GM12875 (cell line): ENCODE measurements around the gene ANKRD40.

Experiments
- H3K4me3 ChIP-seq: one replicate; pipeline ENCODE4 v1.5.1; 2011; ENCODE audit warnings: low read depth, low read length, control low read depth
- CTCF ChIP-seq: IDR thresholded peaks from 2 replicates; pipeline ENCODE4 v1.5.1; 2011; ENCODE audit warnings: low read depth, mild to moderate bottlenecking, control low read depth, inconsistent platforms, low read length, moderate library complexity, borderline replicate concordance; ENCODE audit not compliant: insufficient read depth

ANKRD40 gene

GRCh38 chr17:50651661-50652060 lies 56.1 kb downstream of the ANKRD40 start:
- H3K4me3 ChIP-seq = no peak overlapping the region
- TF ChIP-seq CTCF = no peak

DNA sequence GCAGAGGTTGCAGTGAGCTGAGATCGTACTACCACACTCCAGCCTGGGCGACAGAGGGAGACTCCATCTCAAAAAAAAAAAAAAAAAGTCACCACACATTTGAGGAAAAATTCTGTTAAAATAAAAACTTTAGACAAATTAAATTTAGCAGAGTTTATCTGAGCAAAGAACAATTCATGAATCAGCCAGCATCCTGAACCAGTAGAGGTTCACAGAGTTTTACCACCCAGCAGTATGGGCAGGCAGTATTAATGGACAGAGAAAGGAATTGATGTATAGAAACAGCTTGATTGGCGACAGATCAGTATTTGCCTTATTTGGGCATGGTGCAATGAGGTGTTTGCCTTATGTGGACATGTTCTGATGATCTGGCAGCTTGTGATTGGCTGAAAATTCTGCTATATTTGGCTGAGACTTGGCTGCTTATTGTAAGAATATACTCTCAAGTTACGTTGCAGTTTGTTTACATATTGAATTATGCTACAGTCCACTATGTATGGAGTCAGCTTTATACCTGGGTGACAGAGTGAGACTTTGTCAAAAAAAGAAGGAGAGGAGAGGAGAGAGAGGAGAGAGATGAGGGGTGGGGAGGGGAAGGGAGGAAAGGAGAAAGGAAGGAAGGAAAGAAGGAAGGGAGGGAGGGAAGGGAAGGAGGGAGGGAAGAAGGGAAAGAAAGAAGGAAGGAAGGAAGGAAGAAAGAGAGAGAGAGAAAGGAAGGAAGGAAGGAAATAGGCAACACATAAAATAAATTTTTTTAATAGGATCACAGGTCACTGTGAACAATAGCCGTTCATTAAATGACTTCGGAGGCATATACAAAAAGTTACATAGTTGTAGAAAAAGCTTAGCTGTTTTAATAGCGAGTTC lies 58.4 kb downstream of the ANKRD40 start:
- H3K4me3 ChIP-seq = no peak overlapping the region
- TF ChIP-seq CTCF = no peak

DNA sequence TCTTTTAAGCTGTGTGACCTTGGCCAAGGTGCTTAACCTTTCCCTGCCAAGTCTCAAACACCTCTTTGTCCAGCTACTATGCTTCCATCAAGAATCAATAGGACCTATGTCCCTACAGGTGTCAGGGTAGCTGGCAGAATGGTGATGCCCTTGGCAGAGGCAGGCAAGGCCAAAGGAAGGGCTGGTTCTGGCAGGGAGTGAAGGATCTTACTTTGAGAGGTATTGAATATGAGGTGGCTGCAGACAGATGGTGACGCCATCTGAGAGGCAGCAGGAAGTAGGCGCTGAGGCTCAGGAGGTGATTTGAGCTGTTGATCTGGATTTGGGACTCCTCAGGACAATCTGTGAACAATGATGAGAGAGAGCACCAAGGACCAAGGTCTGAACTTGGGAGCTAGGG lies 60.5 kb downstream of the ANKRD40 start:
- no peak for TF ChIP-seq CTCF
- H3K4me3 ChIP-seq = no peak overlapping the region

GRCh38 chr17:50645748-50646682 lies 61.7 kb downstream of the ANKRD40 start:
- H3K4me3 ChIP-seq = no peak overlapping the region
- TF ChIP-seq CTCF = no peak
